ENCODE data around the gene MDM4. TPM values are rescaled to one million over a fixed set of nuclear protein-coding genes. Genes with fewer than 3 reads are reported as not detected.

The MDM4 gene
- total RNA-seq, 1 donor from 2014 or later = 88.9 TPM

- intact Hi-C loops (cut with micrococcal nuclease) = no loop called here
These were observed 24.6 kb upstream of the MDM4 start for GRCh38 chr1:204491655-204492054.

GRCh38 chr1:204493145-204493983 lies 22.8 kb upstream of the MDM4 start:
- intact Hi-C loops (cut with micrococcal nuclease) = no loop called here

- intact Hi-C loops (cut with micrococcal nuclease) = loop anchor here (1.0 kb wide), 2 partner anchors 48 to 313 kb away; no protein-coding TSS in a partner anchor
These were observed 22.3 kb upstream of the MDM4 start for GRCh38 chr1:204493984-204494280.

- intact Hi-C loops (cut with micrococcal nuclease) = loop anchor here (1.0 kb wide), 3 partner anchors 48 to 313 kb away; partner anchors contain the start of gene PPP1R15B
These were observed 21.7 kb upstream of the MDM4 start, which contains the start of gene PIK3C2B for GRCh38 chr1:204494281-204495077. Gene PIK3C2B, minus strand, starts transcription at chr1:204494805. Its CDS starts 25,003 bp downstream, at chr1:204469802.

GRCh38 chr1:204495078-204495753 lies 21.0 kb upstream of the MDM4 start:
- intact Hi-C loops (cut with micrococcal nuclease) = loop anchor here (1.0 kb wide), 1 partner anchor 84 kb away; the partner anchor contains the start of gene PPP1R15B

GRCh38 chr1:204495777-204496176 lies 20.4 kb upstream of the MDM4 start:
- intact Hi-C loops (cut with micrococcal nuclease) = loop anchor here (1.0 kb wide), 1 partner anchor 84 kb away; the partner anchor contains the start of gene PPP1R15B

GRCh38 chr1:204498981-204499380 lies 17.2 kb upstream of the MDM4 start:
- intact Hi-C loops (cut with micrococcal nuclease) = no loop called here

GRCh38 chr1:204499511-204500468 lies 16.4 kb upstream of the MDM4 start:
- intact Hi-C loops (cut with micrococcal nuclease) = no loop called here

- intact Hi-C loops (cut with micrococcal nuclease) = no loop called here
These were observed 14.0 kb upstream of the MDM4 start for GRCh38 chr1:204502241-204502640.

- intact Hi-C loops (cut with micrococcal nuclease) = loop anchor here (1.0 kb wide), 3 partner anchors 57 to 341 kb away; no protein-coding TSS in a partner anchor
These were observed 12.9 kb upstream of the MDM4 start for GRCh38 chr1:204503122-204503912.

- intact Hi-C loops (cut with micrococcal nuclease) = loop anchor here (1.0 kb wide), 3 partner anchors 58 to 342 kb away; no protein-coding TSS in a partner anchor
These were observed 12.2 kb upstream of the MDM4 start for GRCh38 chr1:204503913-204504519.

GRCh38 chr1:204505674-204506200 lies 10.5 kb upstream of the MDM4 start:
- intact Hi-C loops (cut with micrococcal nuclease) = loop anchor here (2.0 to 5.0 kb wide), 2 partner anchors 39 to 302 kb away; no protein-coding TSS in a partner anchor

GRCh38 chr1:204506201-204506968 lies 9.8 kb upstream of the MDM4 start:
- intact Hi-C loops (cut with micrococcal nuclease) = loop anchor here (2.0 to 5.0 kb wide), 2 partner anchors 38 to 301 kb away; no protein-coding TSS in a partner anchor

GRCh38 chr1:204506969-204507316 lies 9.3 kb upstream of the MDM4 start:
- intact Hi-C loops (cut with micrococcal nuclease) = loop anchor here (1.0 to 5.0 kb wide), 5 partner anchors 9 to 300 kb away; partner anchors contain the start of genes MDM4 and PPP1R15B

GRCh38 chr1:204507317-204508105 lies 8.7 kb upstream of the MDM4 start:
- intact Hi-C loops (cut with micrococcal nuclease) = loop anchor here (1.0 to 5.0 kb wide), 5 partner anchors 9 to 300 kb away; partner anchors contain the start of genes MDM4 and PPP1R15B

- intact Hi-C loops (cut with micrococcal nuclease) = loop anchor here (5.0 kb wide), 1 partner anchor 298 kb away; no protein-coding TSS in a partner anchor
These were observed 7.0 kb upstream of the MDM4 start for GRCh38 chr1:204509186-204509635.

GRCh38 chr1:204511366-204511765 lies 4.8 kb upstream of the MDM4 start:
- intact Hi-C loops (cut with micrococcal nuclease) = no loop called here
